UCSD-AML1 (cell line): ENCODE results near the gene PAM16.
"Not testable (repeated sequence)": the region's sequence is repeated elsewhere in the genome, so short reads cannot be mapped to it uniquely, and the experiment has no call there.

ENCODE experiments used
- DNase-seq: peaks from one replicate; lab custom pipeline; 2025; ENCODE audit not compliant: unreplicated experiment; lab: John Stamatoyannopoulos, UW

Gene PAM16

GRCh38 chr16:4337540-4338088 lies 13.5 kb downstream of the PAM16 start:
- no peak for DNase-seq

GRCh38 chr16:4336701-4337539 lies 14.2 kb downstream of the PAM16 start:
- no peak for DNase-seq

- no peak for DNase-seq
Measured at GRCh38 chr16:4334724-4335495, 16.2 kb downstream of the PAM16 start.

- not testable (repeated sequence) for DNase-seq
Measured at GRCh38 chr16:4333714-4334113, 17.4 kb downstream of the PAM16 start.

- no peak for DNase-seq
Measured at GRCh38 chr16:4333308-4333638, 17.8 kb downstream of the PAM16 start.

GRCh38 chr16:4332623-4333307 lies 18.4 kb downstream of the PAM16 start:
- DNase-seq, result no peak

- no peak for DNase-seq
Measured at GRCh38 chr16:4332083-4332482, 19.0 kb downstream of the PAM16 start.

- peak; percentile 71 for DNase-seq
Measured at GRCh38 chr16:4330277-4330874, 20.7 kb downstream of the PAM16 start.

GRCh38 chr16:4328782-4329775 lies 22.0 kb downstream of the PAM16 start:
- no peak for DNase-seq

GRCh38 chr16:4328046-4328781 lies 22.9 kb downstream of the PAM16 start:
- peak; percentile 79 for DNase-seq

GRCh38 chr16:4327386-4328045 lies 23.6 kb downstream of the PAM16 start:
- no peak for DNase-seq

- no peak for DNase-seq
Measured at GRCh38 chr16:4325253-4325758, 25.8 kb downstream of the PAM16 start.

- no peak for DNase-seq
Measured at GRCh38 chr16:4324492-4325252, 26.4 kb downstream of the PAM16 start.

- no peak for DNase-seq
Measured at GRCh38 chr16:4323845-4324488, 27.2 kb downstream of the PAM16 start.

GRCh38 chr16:4323071-4323844 lies 27.9 kb downstream of the PAM16 start:
- no peak for DNase-seq
